Medulla oblongata (tissue), 1 donor: Measurements from ENCODE around the gene RALGAPA1.
"Not testable (repeated sequence)": the region's sequence is repeated elsewhere in the genome, so short reads cannot be mapped to it uniquely, and the experiment has no call there.

Experiments
- DNase-seq: peaks from one replicate; pipeline ENCODE4 v3.0.0-alpha.2; 2015; ENCODE audit errors: extremely low spot score

RALGAPA1 gene

GRCh38 chr14:35631071-35631805 is 177.9 kb downstream of the RALGAPA1 start:
- no peak for DNase-seq

- no peak for DNase-seq
Measured at GRCh38 chr14:35628989-35629388, 180.1 kb downstream of the RALGAPA1 start.

- not testable (repeated sequence) for DNase-seq
Measured at GRCh38 chr14:35626947-35627346, 182.1 kb downstream of the RALGAPA1 start.

GRCh38 chr14:35621996-35622395 is 187.1 kb downstream of the RALGAPA1 start:
- DNase-seq = not testable (repeated sequence)

- DNase-seq = not testable (repeated sequence)
Measured at GRCh38 chr14:35619998-35620397, 189.1 kb downstream of the RALGAPA1 start.

GRCh38 chr14:35619461-35619860 is 189.6 kb downstream of the RALGAPA1 start:
- DNase-seq = not testable (repeated sequence)

- DNase-seq = no peak
Measured at GRCh38 chr14:35617500-35617899, 191.6 kb downstream of the RALGAPA1 start.

- DNase-seq = no peak
Measured at GRCh38 chr14:35607380-35607779, 201.7 kb downstream of the RALGAPA1 start.

- DNase-seq = no peak
Measured at GRCh38 chr14:35600253-35600652, 208.8 kb downstream of the RALGAPA1 start.

- DNase-seq = no peak
Measured at GRCh38 chr14:35594616-35595015, 214.5 kb downstream of the RALGAPA1 start.

GRCh38 chr14:35587373-35587772 is 221.7 kb downstream of the RALGAPA1 start:
- not testable (repeated sequence) for DNase-seq

- no peak for DNase-seq
Measured at GRCh38 chr14:35578639-35579038, 230.5 kb downstream of the RALGAPA1 start.

GRCh38 chr14:35578135-35578534 is 231.0 kb downstream of the RALGAPA1 start:
- DNase-seq = no peak

GRCh38 chr14:35576856-35577255 is 232.2 kb downstream of the RALGAPA1 start:
- no peak for DNase-seq

- DNase-seq = no peak
Measured at GRCh38 chr14:35576260-35576659, 232.8 kb downstream of the RALGAPA1 start.

GRCh38 chr14:35573911-35574310 is 235.2 kb downstream of the RALGAPA1 start:
- DNase-seq = no peak

GRCh38 chr14:35571598-35571997 is 237.5 kb downstream of the RALGAPA1 start:
- no peak for DNase-seq

- DNase-seq = no peak
Measured at GRCh38 chr14:35565871-35566464, 243.1 kb downstream of the RALGAPA1 start.

GRCh38 chr14:35558680-35559079 is 250.4 kb downstream of the RALGAPA1 start:
- DNase-seq = peak; percentile 81

- DNase-seq = no peak
Measured at GRCh38 chr14:35557221-35557747, 251.8 kb downstream of the RALGAPA1 start.

GRCh38 chr14:35556548-35556947 is 252.5 kb downstream of the RALGAPA1 start:
- no peak for DNase-seq

GRCh38 chr14:35553808-35554207 is 255.3 kb downstream of the RALGAPA1 start:
- no peak for DNase-seq

GRCh38 chr14:35551081-35551480 is 258.0 kb downstream of the RALGAPA1 start:
- no peak for DNase-seq
